ENCODE measurements around the gene SNX14.

SNX14 gene

GRCh38 chr6:85493389-85493788 is 100.3 kb downstream of the SNX14 start:
- no peak overlapping the region for H3K27ac ChIP-seq (ENCODE audit: low read depth, low read length)
- H3K4me1 ChIP-seq (ENCODE audit: control insufficient read depth, low read length), result no peaks in the 10 kb centered on the region
- H3K4me3 ChIP-seq (ENCODE audit: low read length), result no peak overlapping the region
- no peaks in the 10 kb centered on the region for H3K79me2 ChIP-seq (ENCODE audit: control insufficient read depth, low read length)
- no peak overlapping the region for H3K4me2 ChIP-seq (ENCODE audit: low read length)
- peaks cover 5% of the 10 kb centered on the region; the same call in 1 of the 2 replicates for H3K9me3 ChIP-seq (ENCODE audit: control insufficient read depth, insufficient read depth, low read length)
- H4K20me1 ChIP-seq (ENCODE audit: control insufficient read depth, insufficient read depth, low read depth, low read length), result no peaks in the 10 kb centered on the region
- H3F3A ChIP-seq (ENCODE audit: control insufficient read depth, insufficient read depth), result no peaks in the 10 kb centered on the region
- H3K36me3 ChIP-seq (ENCODE audit: control insufficient read depth, low read length), result no peaks in the 10 kb centered on the region
- no peaks in the 10 kb centered on the region for H3K27me3 ChIP-seq (ENCODE audit: control insufficient read depth, low read length)
- no peaks in the 10 kb centered on the region; the same call in 1 of the 2 replicates for H3K9me2 ChIP-seq (replicated peaks; ENCODE audit: control insufficient read depth, low read length)
- TF ChIP-seq CTCF (IDR thresholded peaks at IDR 0.05; ENCODE audit: low read depth, low read length, poor library complexity, severe bottlenecking) (no peak), EZH2phosphoT487 (IDR thresholded peaks at IDR 0.05; ENCODE audit: borderline replicate concordance, low read length) (no peak)

GRCh38 chr6:85490516-85491248 is 103.0 kb downstream of the SNX14 start:
- no peaks in the 10 kb centered on the region for H3K4me1 ChIP-seq (ENCODE audit: control insufficient read depth, low read length)

GRCh38 chr6:85484948-85485347 is 108.7 kb downstream of the SNX14 start:
- TF ChIP-seq CTCF (IDR thresholded peaks at IDR 0.05; ENCODE audit: low read depth, low read length, poor library complexity, severe bottlenecking) (no peak), EZH2phosphoT487 (IDR thresholded peaks at IDR 0.05; ENCODE audit: borderline replicate concordance, low read length) (no peak)
- no peaks in the 10 kb centered on the region; the same call in 1 of the 2 replicates for H3K9me2 ChIP-seq (replicated peaks; ENCODE audit: control insufficient read depth, low read length)
- peaks cover 11% of the 10 kb centered on the region for H3K27me3 ChIP-seq (ENCODE audit: control insufficient read depth, low read length)
- no peaks in the 10 kb centered on the region for H3K4me1 ChIP-seq (ENCODE audit: control insufficient read depth, low read length)
- H3K4me3 ChIP-seq (ENCODE audit: low read length), result no peak overlapping the region
- no peak overlapping the region for H3K27ac ChIP-seq (ENCODE audit: low read depth, low read length)
- no peaks in the 10 kb centered on the region for H3K79me2 ChIP-seq (ENCODE audit: control insufficient read depth, low read length)
- no peaks in the 10 kb centered on the region for H4K20me1 ChIP-seq (ENCODE audit: control insufficient read depth, insufficient read depth, low read depth, low read length)
- H3F3A ChIP-seq (ENCODE audit: control insufficient read depth, insufficient read depth), result no peaks in the 10 kb centered on the region
- H3K9me3 ChIP-seq (ENCODE audit: control insufficient read depth, insufficient read depth, low read length), result no peaks in the 10 kb centered on the region
- no peak overlapping the region for H3K4me2 ChIP-seq (ENCODE audit: low read length)
- H3K36me3 ChIP-seq (ENCODE audit: control insufficient read depth, low read length), result no peaks in the 10 kb centered on the region

More at GRCh38 chr6:85490516-85491248, 103.0 kb downstream of the SNX14 start:
- Histone ChIP-seq H3K36me3 (ENCODE audit: control insufficient read depth, low read length) (no peaks in the 10 kb centered on the region), H3K4me3 (ENCODE audit: low read length) (no peak overlapping the region), H3K27me3 (ENCODE audit: control insufficient read depth, low read length) (no peaks in the 10 kb centered on the region), H3F3A (ENCODE audit: control insufficient read depth, insufficient read depth) (no peaks in the 10 kb centered on the region), H3K9me3 (ENCODE audit: control insufficient read depth, insufficient read depth, low read length) (no peaks in the 10 kb centered on the region), H3K4me2 (ENCODE audit: low read length) (no peak overlapping the region), H3K9me2 (replicated peaks; ENCODE audit: control insufficient read depth, low read length) (no peaks in the 10 kb centered on the region; the same call in 1 of the 2 replicates), H3K79me2 (ENCODE audit: control insufficient read depth, low read length) (no peaks in the 10 kb centered on the region), H4K20me1 (ENCODE audit: control insufficient read depth, insufficient read depth, low read depth, low read length) (no peaks in the 10 kb centered on the region), H3K27ac (ENCODE audit: low read depth, low read length) (no peak overlapping the region)
- TF ChIP-seq EZH2phosphoT487 (IDR thresholded peaks at IDR 0.05; ENCODE audit: borderline replicate concordance, low read length) (no peak), CTCF (IDR thresholded peaks at IDR 0.05; ENCODE audit: low read depth, low read length, poor library complexity, severe bottlenecking) (no peak)
